IMR-90 (cell line): Measurements from ENCODE around the gene LIX1. TPM values are rescaled to one million over a fixed set of nuclear protein-coding genes. Genes with fewer than 3 reads are reported as not detected.

Source experiments
- ATAC-seq: fragments of 200-7000 bp; cut with Tn5 transposase; 2 replicates; pipeline ENCODE4 v1.9.1; 2020; ENCODE audit warnings: low read depth, mild to moderate bottlenecking, moderate library complexity
- BruUV-seq: library from RNA; stranded (reverse); fragments of 400-500 nt; replicated peaks from 2 replicates; lab custom pipeline; 2021; lab: Mats Ljungman, UMichigan
- CTCF ChIA-PET: fragments of 300-600 bp; formaldehyde crosslinking; extraction: SDS; loops from one replicate; lab custom pipeline; 2021; ENCODE audit warnings: antibody characterized with exemption; lab: Yijun Ruan, JAX
- POLR2A ChIA-PET: fragments of 300-600 bp; sonication (Branson Sonifier 250); formaldehyde crosslinking; loops from one replicate; lab custom pipeline; 2022; ENCODE audit warnings: antibody characterized with exemption; ENCODE audit not compliant: unreplicated experiment; lab: Charles Lee
- DNase-seq: peaks from one replicate; pipeline ENCODE4 v3.0.0; 2013
- H2AFZ ChIP-seq: replicated peaks from 2 replicates; pipeline ENCODE3; 2013; ENCODE audit warnings: low read length, mild to moderate bottlenecking; ENCODE audit not compliant: poor library complexity
- H2AK5ac ChIP-seq: 2 replicates; pipeline ENCODE4 v1.6.1; 2013; ENCODE audit warnings: low read depth, low read length, inconsistent platforms
- H2AK9ac ChIP-seq: replicated peaks from 2 replicates; pipeline ENCODE3; 2013; ENCODE audit warnings: mild to moderate bottlenecking, low read depth, low read length, moderate library complexity; ENCODE audit not compliant: poor library complexity
- H2BK120ac ChIP-seq: 2 replicates; pipeline ENCODE4 v1.6.1; 2013; ENCODE audit warnings: low read depth, low read length, inconsistent platforms
- H2BK15ac ChIP-seq: 3 replicates; pipeline ENCODE4 v1.6.1; 2013; ENCODE audit warnings: low read depth, low read length, inconsistent platforms
- H2BK20ac ChIP-seq: 2 replicates; pipeline ENCODE4 v1.6.1; 2013; ENCODE audit warnings: low read depth, mild to moderate bottlenecking, inconsistent platforms, low read length, moderate library complexity
- H2BK5ac ChIP-seq: 2 replicates; pipeline ENCODE4 v1.6.1; 2013; ENCODE audit warnings: mild to moderate bottlenecking, low read depth, low read length, inconsistent platforms; ENCODE audit not compliant: poor library complexity, severe bottlenecking
- H3K14ac ChIP-seq: replicated peaks from 2 replicates; pipeline ENCODE4 v1.6.1; 2013; ENCODE audit warnings: low read depth, low read length, inconsistent platforms
- H3K18ac ChIP-seq: 2 replicates; pipeline ENCODE4 v1.6.1; 2013; ENCODE audit warnings: low read depth, low read length, control low read depth
- H3K23ac ChIP-seq: 2 replicates; pipeline ENCODE4 v1.6.1; 2013; ENCODE audit warnings: low read depth, low read length, inconsistent platforms
- H3K27ac ChIP-seq: 2 replicates; pipeline ENCODE4 v1.5.1; 2013; ENCODE audit warnings: mild to moderate bottlenecking, control low read depth, low read length; ENCODE audit not compliant: insufficient read depth
- H3K27me3 ChIP-seq: 2 replicates; pipeline ENCODE4 v1.6.1; 2013; ENCODE audit warnings: low read length; ENCODE audit not compliant: control insufficient read depth, insufficient read depth
- H3K36me3 ChIP-seq: 2 replicates; pipeline ENCODE4 v1.6.1; 2013; ENCODE audit warnings: low read length, mixed read lengths; ENCODE audit not compliant: control insufficient read depth, insufficient read depth
- H3K4ac ChIP-seq: 2 replicates; pipeline ENCODE4 v1.6.1; 2013; ENCODE audit warnings: low read depth, low read length, inconsistent platforms
- H3K4me1 ChIP-seq: 2 replicates; pipeline ENCODE4 v1.6.1; 2013; ENCODE audit warnings: low read length, mixed read lengths; ENCODE audit not compliant: control insufficient read depth, insufficient read depth
- H3K4me2 ChIP-seq: 2 replicates; pipeline ENCODE4 v1.6.1; 2013; ENCODE audit warnings: low read depth, mild to moderate bottlenecking, control low read depth, low read length, moderate library complexity
- H3K4me3 ChIP-seq: 2 replicates; pipeline ENCODE4 v1.5.1; 2013; ENCODE audit warnings: low read depth, mild to moderate bottlenecking, control low read depth, low read length, moderate library complexity; ENCODE audit not compliant: insufficient read depth
- H3K56ac ChIP-seq: 2 replicates; pipeline ENCODE4 v1.6.1; 2013; ENCODE audit warnings: low read length, inconsistent platforms; ENCODE audit not compliant: insufficient read depth; ENCODE audit errors: extremely low read depth
- H3K79me1 ChIP-seq, 2 experiments: 2 replicates each; pipeline ENCODE4 v1.6.1; 2013; ENCODE audit warnings: low read length in 2 of 2, inconsistent platforms in 1 of 2, low read depth in 1 of 2
- H3K9ac ChIP-seq: 2 replicates; pipeline ENCODE4 v1.6.1; 2013; ENCODE audit warnings: low read depth, low read length, control low read depth
- H3K9me1 ChIP-seq: 2 replicates; pipeline ENCODE4 v1.6.1; 2013; ENCODE audit warnings: low read length, inconsistent platforms; ENCODE audit not compliant: insufficient read depth
- H3K9me3 ChIP-seq: 2 replicates; pipeline ENCODE4 v1.6.1; 2013; ENCODE audit warnings: low read length; ENCODE audit not compliant: control insufficient read depth, insufficient read depth
- H4K20me1 ChIP-seq: 2 replicates; pipeline ENCODE4 v1.6.1; 2013; ENCODE audit warnings: low read length, inconsistent platforms; ENCODE audit not compliant: insufficient read depth
- H4K5ac ChIP-seq: 2 replicates; pipeline ENCODE4 v1.6.1; 2013; ENCODE audit warnings: mild to moderate bottlenecking, low read depth, low read length, control low read depth
- H4K8ac ChIP-seq, 2 experiments: 2 replicates each; pipeline ENCODE4 v1.6.1; 2013; ENCODE audit warnings: low read depth in 2 of 2, low read length in 2 of 2, control low read depth in 1 of 2, inconsistent platforms in 1 of 2
- H4K91ac ChIP-seq: 2 replicates; pipeline ENCODE4 v1.6.1; 2013; ENCODE audit warnings: low read depth, low read length, inconsistent platforms; ENCODE audit not compliant: insufficient read depth
- BHLHE40 ChIP-seq: fragments of 150-350 bp; IDR thresholded peaks from 2 replicates; pipeline ENCODE4 v1.6.1; 2016; ENCODE audit warnings: mild to moderate bottlenecking, low read depth, low read length
- CTCF ChIP-seq: conservative IDR thresholded peaks from 2 replicates; pipeline ENCODE4 v1.5.1; 2012; ENCODE audit warnings: mild to moderate bottlenecking, low read depth, low read length, improper control_type of control experiment
- ELK1 ChIP-seq: fragments of 150-350 bp; IDR thresholded peaks from 2 replicates; pipeline ENCODE4 v1.6.1; 2016; ENCODE audit warnings: low read depth, mild to moderate bottlenecking, low read length, moderate library complexity, borderline replicate concordance
- MAZ ChIP-seq: IDR thresholded peaks from 2 replicates; pipeline ENCODE4 v1.6.1; 2012; ENCODE audit warnings: low read depth, mild to moderate bottlenecking, low read length, improper control_type of control experiment, moderate library complexity, borderline replicate concordance
- POLR2A ChIP-seq: IDR thresholded peaks from 2 replicates; pipeline ENCODE4 v1.6.1; 2012; ENCODE audit warnings: mild to moderate bottlenecking, low read depth, low read length
- WGBS, 2 experiments: methylation state at CpG; one replicate each; pipeline versions ENCODE4 v1.1.5 to v1.1.7; 2013; ENCODE audit warnings: missing lambda C conversion rate in 2 of 2; ENCODE audit not compliant: insufficient read length in 1 of 2; ENCODE audit errors: extremely low coverage in 2 of 2; 5-methylcytosine and 5-hydroxymethylcytosine counted together
- dilution Hi-C: fragments of 300-500 bp; cut with HindIII; formaldehyde crosslinking; loops from one replicate; pipeline ENCODE4 v1.14.3; 2018; ENCODE audit warnings: low sequenced_read_pairs; ENCODE audit not compliant: unreplicated experiment
- in situ Hi-C: fragments of 300-500 bp; cut with MboI; formaldehyde crosslinking; loops from 3 replicates; pipeline ENCODE4 v1.14.3; 2019; ENCODE audit warnings: low sequenced_read_pairs, inconsistent platforms, mixed read lengths
- intact Hi-C: fragments of 100-400 bp; cut with micrococcal nuclease; formaldehyde crosslinking; loops from 2 replicates; pipeline ENCODE4 v1.10.0; 2022
- polyA plus RNA-seq, 3 experiments: library from polyadenylated mRNA; depleted of rRNA; stranded (reverse); fragments of >200 nt; gene quantifications; 2 replicates each; pipeline ENCODE4 v1.2.3, GENCODE V29; 2012; ENCODE audit warnings: low replicate concordance in 1 of 3
- total RNA-seq: library from RNA; depleted of rRNA; stranded (reverse); fragments of >200 nt; gene quantifications from 2 replicates; pipeline ENCODE4 v1.2.3, GENCODE V29; 2012
- TF ChIP-seq, protein P1 (sequence below): fragments of 150-350 bp; IDR thresholded peaks from 2 replicates; pipeline ENCODE4 v1.6.1; 2017; ENCODE audit warnings: mild to moderate bottlenecking, antibody characterized with exemption, low read length, low read depth

Gene LIX1
- total and polyA plus RNA-seq, 2 of the 4 experiments (the other 2 are of a cell fraction), result not detected

DNA sequence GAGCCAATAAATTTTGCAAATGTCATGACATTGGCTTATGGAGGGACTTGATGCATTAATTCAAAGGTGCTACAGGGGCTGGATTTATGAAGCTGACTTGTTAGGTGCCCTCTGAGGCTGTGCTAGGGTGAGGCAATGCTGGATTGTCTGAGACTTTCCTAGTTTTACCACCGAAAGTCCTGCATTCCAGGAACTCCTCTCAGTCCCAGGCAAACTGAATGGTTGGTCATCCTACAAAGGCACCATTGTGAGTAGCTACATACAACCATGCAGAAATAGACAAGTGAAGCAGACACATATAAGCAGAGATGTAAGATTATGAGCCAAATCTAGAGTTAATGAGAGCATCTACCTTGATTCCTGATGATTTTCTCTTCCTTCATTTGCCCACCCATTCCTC, 95.3 kb downstream of the LIX1 start:
- CTCF ChIA-PET, result interaction anchor here (1.9 kb wide), 1 partner anchor 178 kb away, joined by 6 read pairs; no protein-coding TSS in a partner anchor
- no peak for ATAC-seq
- H3K56ac ChIP-seq, result no peak overlapping the region
- no peak overlapping the region for H2BK20ac ChIP-seq
- no peaks in the 10 kb centered on the region for H3K9me1 ChIP-seq
- H3K4me3 ChIP-seq, result no peak overlapping the region
- in situ Hi-C loops (no loop called here), intact Hi-C loops (loop anchor here (5.0 kb wide), 1 partner anchor 35 kb away; no protein-coding TSS in a partner anchor), dilution Hi-C loops (no loop called here)
- no peaks in the 10 kb centered on the region; the same call in 1 of the 2 replicates for H3K9me3 ChIP-seq
- TF ChIP-seq CTCF (no peak), BHLHE40 (no peak), POLR2A (no peak), ELK1 (no peak), MAZ (no peak)
- TF ChIP-seq, protein P1, sequence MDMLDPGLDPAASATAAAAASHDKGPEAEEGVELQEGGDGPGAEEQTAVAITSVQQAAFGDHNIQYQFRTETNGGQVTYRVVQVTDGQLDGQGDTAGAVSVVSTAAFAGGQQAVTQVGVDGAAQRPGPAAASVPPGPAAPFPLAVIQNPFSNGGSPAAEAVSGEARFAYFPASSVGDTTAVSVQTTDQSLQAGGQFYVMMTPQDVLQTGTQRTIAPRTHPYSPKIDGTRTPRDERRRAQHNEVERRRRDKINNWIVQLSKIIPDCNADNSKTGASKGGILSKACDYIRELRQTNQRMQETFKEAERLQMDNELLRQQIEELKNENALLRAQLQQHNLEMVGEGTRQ, result no peak
- no TSS peak for BruUV-seq
- H3K14ac ChIP-seq, result no peak overlapping the region
- H3K36me3 ChIP-seq, result no peaks in the 10 kb centered on the region
- no peak overlapping the region for H2AK9ac ChIP-seq
- H3K4ac ChIP-seq, result no peak overlapping the region
- no peak overlapping the region for H2AFZ ChIP-seq
- no peak overlapping the region for H4K91ac ChIP-seq
- no peak overlapping the region for H3K4me2 ChIP-seq
- no peak overlapping the region for H3K23ac ChIP-seq
- no peak overlapping the region for H2AK5ac ChIP-seq
- peaks cover 19% of the 10 kb centered on the region for H3K27me3 ChIP-seq
- H4K8ac ChIP-seq, result no peak overlapping the region
- H3K9ac ChIP-seq, result no peak overlapping the region
- H3K18ac ChIP-seq, result no peak overlapping the region
- no peaks in the 10 kb centered on the region for H4K20me1 ChIP-seq
- no peaks in the 10 kb centered on the region for H3K79me1 ChIP-seq
- POLR2A ChIA-PET, result no interaction called here
- no CpG with 5 or more reads among the region's 1 CpG for WGBS, 2 experiments
- no peaks in the 10 kb centered on the region; the same call in 1 of the 2 replicates for H3K4me1 ChIP-seq
- H3K27ac ChIP-seq, result no peak overlapping the region
- H2BK15ac ChIP-seq, result no peak overlapping the region
- no peak overlapping the region for H2BK5ac ChIP-seq
- no peak overlapping the region for H4K5ac ChIP-seq
- DNase-seq, result no peak
- no peak overlapping the region for H2BK120ac ChIP-seq
